HG02884 (cell line): ENCODE data around the gene PSG11.
"Not testable (repeated sequence)": the region's sequence is repeated elsewhere in the genome, so short reads cannot be mapped to it uniquely, and the experiment has no call there.

Experiments used
- ATAC-seq: cut with Tn5 transposase; IDR thresholded peaks from one replicate; pipeline ENCODE4 v1.9.1; 2021; ENCODE audit warnings: mild to moderate bottlenecking, moderate library complexity; ENCODE audit not compliant: unreplicated experiment

Gene PSG11

GRCh38 chr19:42989851-42990250 lies 36.4 kb downstream of the PSG11 start:
- no peak for ATAC-seq

- ATAC-seq: not testable (repeated sequence)
These were observed 37.1 kb downstream of the PSG11 start for GRCh38 chr19:42989186-42989585.

GRCh38 chr19:42988206-42988605 lies 38.1 kb downstream of the PSG11 start:
- ATAC-seq: not testable (repeated sequence)

- ATAC-seq: no peak
These were observed 40.7 kb downstream of the PSG11 start for GRCh38 chr19:42985588-42985987.

- ATAC-seq: not testable (repeated sequence)
These were observed 44.2 kb downstream of the PSG11 start for GRCh38 chr19:42982111-42982510.

GRCh38 chr19:42971451-42971850 lies 54.8 kb downstream of the PSG11 start:
- ATAC-seq: not testable (repeated sequence)

GRCh38 chr19:42965176-42965575 lies 61.1 kb downstream of the PSG11 start:
- no peak for ATAC-seq

GRCh38 chr19:42961119-42961518 lies 65.2 kb downstream of the PSG11 start:
- no peak for ATAC-seq
